ENCODE results near the gene ADCK1.

DNA sequence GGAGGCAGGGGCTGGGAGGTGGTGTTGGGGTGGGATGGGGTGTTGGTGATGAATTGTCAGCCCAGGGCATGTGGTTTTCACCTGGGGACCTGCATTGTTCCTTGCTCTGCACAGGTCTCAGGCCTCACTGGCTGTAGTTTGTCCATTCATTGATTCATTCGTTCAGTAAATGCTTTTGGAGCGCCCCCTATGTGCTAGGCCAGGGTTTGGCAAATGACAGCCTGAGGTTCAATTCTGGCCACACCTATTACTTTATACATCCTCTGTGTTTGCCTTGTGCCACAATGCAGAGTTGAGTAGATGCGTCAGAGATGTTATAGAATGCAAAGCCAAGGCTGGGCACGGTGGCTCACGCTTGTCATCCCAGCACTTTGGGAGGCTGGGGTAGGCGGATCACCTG, 4.7 kb downstream of the ADCK1 start:
- TF ChIP-seq, protein P1, sequence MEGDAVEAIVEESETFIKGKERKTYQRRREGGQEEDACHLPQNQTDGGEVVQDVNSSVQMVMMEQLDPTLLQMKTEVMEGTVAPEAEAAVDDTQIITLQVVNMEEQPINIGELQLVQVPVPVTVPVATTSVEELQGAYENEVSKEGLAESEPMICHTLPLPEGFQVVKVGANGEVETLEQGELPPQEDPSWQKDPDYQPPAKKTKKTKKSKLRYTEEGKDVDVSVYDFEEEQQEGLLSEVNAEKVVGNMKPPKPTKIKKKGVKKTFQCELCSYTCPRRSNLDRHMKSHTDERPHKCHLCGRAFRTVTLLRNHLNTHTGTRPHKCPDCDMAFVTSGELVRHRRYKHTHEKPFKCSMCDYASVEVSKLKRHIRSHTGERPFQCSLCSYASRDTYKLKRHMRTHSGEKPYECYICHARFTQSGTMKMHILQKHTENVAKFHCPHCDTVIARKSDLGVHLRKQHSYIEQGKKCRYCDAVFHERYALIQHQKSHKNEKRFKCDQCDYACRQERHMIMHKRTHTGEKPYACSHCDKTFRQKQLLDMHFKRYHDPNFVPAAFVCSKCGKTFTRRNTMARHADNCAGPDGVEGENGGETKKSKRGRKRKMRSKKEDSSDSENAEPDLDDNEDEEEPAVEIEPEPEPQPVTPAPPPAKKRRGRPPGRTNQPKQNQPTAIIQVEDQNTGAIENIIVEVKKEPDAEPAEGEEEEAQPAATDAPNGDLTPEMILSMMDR (IDR thresholded peaks at IDR 0.05; ENCODE audit: low read depth, low read length), result peak; percentile 68
- no peak for TF ChIP-seq EZH2phosphoT487 (IDR thresholded peaks at IDR 0.05; ENCODE audit: low read depth)

Data from OCI-LY3 (cell line).